GM21515 (cell line): Measurements from ENCODE around the gene DCXR.
A peak's percentile ranks its signal among the peaks of the same experiment; 100 is the strongest.
"Not testable (repeated sequence)": the region's sequence is repeated elsewhere in the genome, so short reads cannot be mapped to it uniquely, and the experiment has no call there.

ENCODE experiments used
- ATAC-seq: cut with Tn5 transposase; IDR thresholded peaks from one replicate; pipeline ENCODE4 v1.9.1; 2021; ENCODE audit not compliant: unreplicated experiment

Gene DCXR

GRCh38 chr17:82042649-82043048 is 5.2 kb upstream of the DCXR start:
- no peak for ATAC-seq

- ATAC-seq = no peak
Measured at GRCh38 chr17:82041144-82041814, 3.8 kb upstream of the DCXR start.

DNA sequence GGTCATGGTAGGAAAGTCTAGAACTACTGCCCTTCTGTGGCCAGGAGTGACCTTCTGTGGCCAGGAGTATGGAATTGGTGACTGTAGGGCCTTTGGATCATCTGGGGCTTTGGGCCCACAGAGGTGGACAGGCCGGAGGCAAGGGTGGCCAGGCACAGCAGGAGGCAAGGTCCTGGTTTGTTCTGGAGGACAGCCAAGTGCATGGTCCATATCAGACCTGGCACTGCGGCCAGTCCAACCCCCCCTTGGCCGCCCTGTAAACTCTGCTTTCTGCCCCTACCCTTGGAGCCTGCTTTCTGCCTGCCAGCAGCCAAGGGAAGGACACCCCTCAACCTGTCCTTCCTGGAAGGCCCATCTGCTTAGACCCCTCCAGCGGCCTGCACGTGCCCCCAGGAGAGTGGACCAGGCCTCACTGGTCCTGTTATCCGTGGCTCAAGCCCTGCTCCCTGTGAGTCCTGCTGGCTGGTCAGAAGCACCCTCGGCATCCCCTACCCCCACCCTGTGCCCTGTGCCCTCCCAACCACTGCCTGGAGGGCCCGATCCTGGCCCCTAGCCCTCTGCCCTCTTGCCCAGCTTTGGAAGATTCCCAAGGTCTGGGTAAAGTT is 2.3 kb upstream of the DCXR start:
- ATAC-seq = no peak

DNA sequence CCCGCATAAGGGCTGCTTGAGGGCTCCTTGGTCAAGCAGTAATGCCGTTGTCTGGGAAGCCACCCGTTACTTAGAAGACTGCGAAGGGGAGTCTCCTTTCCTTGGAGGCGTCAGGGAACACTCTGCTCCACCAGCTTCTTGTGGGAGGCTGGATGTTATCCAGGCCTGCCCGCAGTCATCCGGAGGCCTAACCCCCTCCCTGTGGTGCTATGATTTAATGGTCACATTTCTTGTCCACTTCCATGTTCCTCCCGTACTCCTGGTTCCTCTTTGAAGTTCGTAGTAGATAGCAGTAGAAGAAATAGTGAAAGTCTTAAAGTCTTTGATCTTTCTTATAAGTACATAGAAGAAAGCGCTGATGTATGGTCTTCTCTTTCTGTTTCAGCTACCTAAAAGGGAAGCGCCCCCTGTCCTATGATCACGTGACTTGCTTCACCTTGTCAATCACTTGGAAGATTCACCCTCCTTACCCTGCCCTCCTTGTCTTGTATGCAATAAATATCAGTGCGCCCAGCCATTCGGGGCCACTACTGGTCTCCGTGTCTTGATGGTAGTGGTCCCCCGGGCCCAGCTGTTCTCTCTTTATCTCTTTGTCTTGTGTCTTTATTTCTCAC is 1.4 kb upstream of the DCXR start:
- not testable (repeated sequence) for ATAC-seq

DNA sequence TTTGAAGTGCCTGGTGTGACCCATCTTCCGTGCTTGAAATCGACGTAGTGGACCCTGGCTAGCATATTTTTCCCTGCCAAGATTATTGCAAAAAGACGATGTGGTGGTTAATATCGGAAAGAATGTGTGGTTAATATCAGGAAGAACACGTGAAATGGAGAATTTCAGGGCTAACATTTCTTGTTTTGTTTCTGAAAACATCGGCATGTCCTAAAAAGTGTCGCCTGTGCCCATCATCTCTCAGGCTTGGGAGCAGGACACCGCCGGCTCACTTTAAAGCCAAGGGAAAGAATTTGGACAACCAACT is 345 bp upstream of the DCXR start:
- no peak for ATAC-seq

- peak; percentile 0 for ATAC-seq
Measured at GRCh38 chr17:82036634-82037091, 834 bp downstream of the DCXR start.

DNA sequence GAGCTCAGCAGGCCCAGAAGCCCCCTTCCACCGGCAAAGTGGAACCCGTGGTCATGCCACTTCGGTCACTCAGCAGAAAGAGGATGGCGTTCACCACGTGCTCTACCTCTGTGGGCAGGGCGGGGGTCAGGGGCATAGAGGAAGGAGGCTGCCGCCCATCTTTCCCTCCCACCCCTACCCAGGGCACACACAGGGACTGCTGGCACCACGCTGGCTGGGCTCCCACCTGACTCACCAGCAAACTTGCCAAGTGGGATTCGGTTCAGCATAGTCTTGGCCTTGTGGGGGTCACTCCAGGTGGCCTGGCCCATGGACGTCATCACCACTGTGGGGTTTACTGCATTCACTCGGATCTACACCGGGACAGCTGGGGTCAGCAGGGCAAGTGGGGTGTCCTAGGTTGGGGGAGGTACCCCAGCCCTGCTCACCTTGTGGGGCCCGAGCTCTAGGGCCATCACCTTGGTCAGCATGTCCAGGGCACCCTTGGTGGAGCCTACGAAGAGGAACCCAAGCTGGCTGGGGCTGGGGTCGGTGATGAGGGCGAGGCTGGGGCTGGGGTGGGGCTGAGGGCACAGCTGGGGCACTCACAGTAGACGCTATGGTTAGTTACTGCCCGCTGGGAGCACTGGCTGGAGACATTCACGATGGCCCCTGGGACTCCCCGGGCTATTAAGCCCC is 1.4 kb downstream of the DCXR start:
- ATAC-seq = no peak

- no peak for ATAC-seq
Measured at GRCh38 chr17:82035488-82035887, 2.0 kb downstream of the DCXR start.

DNA sequence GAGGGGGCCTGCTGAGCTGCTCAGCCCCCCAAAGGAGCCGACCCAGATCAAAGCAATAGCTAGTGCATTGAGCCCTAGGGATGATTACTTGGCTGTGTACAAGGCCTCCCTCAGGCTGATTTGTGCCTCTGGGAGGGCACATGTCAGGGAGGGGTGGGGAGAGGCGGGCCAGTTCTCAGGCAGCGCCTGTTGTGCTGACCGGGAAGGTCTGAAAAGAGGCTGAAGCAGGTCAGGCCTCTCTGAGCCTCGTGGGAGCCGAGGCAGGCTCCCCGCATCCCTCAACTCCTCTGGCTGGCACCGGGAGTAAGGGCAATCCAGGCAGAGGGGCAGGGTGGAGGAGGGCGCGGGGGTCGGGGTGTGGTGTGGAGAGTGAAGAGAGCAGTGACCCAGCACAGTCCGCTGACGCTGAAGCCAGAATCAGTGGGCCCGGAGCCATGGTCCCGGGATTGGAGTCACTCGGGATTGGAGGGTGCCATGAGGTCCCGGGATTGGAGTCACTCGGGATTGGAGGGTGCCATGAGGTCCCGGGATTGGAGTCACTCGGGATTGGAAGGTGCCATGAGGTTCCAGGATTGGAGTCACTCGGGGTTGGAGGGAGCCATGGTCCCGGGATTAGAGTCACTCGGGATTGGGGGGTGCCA is 3.0 kb downstream of the DCXR start:
- ATAC-seq = no peak

- ATAC-seq = no peak
Measured at GRCh38 chr17:82033359-82034085, 4.0 kb downstream of the DCXR start.

DNA sequence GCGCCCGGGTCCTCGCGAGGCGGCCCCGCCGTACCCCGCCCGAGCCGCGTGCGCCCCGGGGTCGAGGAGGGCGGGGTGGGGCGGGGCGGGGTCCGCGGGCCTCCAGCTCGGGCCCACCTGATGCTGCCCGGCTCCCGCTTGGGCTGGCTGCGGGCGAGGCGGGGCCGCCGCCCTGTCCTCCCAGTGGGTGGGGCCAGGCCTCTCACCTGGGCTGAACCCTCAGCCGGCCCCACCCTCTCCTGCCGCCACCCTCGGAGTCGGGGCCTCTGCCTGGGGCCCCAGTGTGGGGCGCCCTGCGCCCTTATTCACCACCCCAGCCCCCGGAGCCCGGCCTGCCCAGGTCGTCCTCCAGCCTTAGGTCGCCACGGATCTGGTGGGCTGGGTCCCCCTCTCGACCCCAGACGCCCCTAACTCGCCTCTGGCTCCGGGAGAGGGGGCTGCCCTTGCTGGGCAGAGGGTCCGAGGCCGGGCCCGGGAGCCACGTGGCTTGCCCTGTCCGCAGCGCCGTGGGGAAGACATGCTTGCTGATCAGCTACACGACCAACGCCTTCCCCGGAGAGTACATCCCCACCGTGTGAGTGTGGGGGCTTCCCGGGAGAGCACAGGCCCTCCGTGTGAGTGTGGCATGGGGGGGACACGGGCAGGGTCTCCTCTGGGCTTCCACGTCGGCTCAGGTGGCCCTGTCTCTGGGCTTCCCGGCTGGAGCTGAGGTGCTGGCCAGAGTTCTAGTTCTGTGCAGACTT is 5.4 kb downstream of the DCXR start:
- ATAC-seq = no peak

DNA sequence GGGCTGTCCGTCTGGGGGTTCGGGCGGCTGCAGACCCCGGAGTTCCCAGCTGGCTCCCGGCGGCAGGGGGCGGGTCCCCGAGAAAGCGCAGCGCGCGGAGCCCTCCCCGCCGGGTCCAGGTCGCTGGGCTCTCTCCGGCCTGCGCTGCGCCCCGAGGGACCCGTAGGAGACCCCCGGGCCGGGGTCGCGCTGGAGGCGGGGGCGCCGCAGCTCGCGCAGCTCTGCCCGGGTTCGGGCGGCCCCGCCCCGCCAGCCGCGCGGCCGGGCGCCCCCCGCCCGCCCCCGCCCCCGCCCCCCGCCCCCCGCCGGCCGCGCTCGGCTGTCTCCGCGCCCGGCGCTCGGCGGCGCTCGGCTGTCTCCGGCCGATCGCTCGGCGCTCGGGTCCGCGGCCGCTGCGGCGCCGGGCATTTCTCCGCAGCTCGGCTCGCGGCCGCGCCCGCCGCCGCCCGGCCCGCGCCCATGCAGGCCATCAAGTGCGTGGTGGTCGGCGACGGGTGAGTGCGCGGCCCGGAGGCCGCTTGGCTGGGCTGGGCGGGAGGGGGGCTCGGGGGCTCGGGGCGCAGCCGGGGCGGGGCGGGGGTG is 6.1 kb downstream of the DCXR start, which contains the start of gene RAC3:
Gene RAC3, plus strand, starts transcription at position 376 of the 582 bp plus-strand sequence. Its CDS starts 84 bp downstream, at position 460.
- no peak for ATAC-seq

DNA sequence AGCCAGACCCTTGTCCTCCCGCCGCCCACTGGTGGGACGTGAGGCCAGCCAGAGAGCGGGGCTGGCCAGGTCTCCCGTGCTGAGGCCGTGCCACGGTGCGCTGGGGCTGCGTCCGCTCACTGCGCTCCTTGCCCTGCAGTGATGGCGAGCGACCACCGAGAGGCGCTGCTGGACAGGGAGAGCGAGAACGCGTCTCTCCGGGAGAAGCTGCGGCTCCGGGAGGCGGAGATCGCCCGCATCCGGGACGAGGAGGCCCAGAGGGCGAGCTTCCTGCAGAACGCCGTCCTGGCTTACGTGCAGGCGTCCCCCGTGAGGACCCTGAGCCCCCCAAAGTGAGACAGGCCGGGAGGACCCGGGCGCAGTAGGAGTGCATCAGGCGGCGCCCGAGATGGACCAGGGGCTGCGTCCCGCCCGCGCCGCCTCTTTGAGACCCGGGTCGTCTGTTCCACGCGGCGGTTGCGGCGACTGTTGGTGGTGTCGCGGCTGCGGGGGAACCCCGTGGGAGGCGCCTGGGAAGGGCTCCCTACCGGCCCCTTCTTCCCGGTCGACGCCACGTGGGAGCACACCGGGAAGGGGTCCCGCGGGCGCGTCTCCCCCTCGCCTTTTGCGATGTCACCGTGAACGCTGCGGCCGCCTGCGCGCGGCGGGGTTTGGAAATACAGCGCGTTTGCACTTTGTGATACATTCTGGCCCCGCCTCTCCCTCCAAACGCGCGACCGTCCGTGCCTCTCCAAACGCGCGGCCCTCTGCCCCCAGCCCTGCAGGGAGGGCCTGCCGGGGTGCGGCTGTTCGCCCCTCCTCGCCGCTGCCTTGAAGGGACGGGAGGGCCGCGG is 6.8 kb downstream of the DCXR start:
- peak; percentile 36 for ATAC-seq

GRCh38 chr17:82029990-82030469 is 7.5 kb downstream of the DCXR start:
- no peak for ATAC-seq

- no peak for ATAC-seq
Measured at GRCh38 chr17:82029391-82029790, 8.1 kb downstream of the DCXR start.

- no peak for ATAC-seq
Measured at GRCh38 chr17:82028966-82029365, 8.5 kb downstream of the DCXR start.

DNA sequence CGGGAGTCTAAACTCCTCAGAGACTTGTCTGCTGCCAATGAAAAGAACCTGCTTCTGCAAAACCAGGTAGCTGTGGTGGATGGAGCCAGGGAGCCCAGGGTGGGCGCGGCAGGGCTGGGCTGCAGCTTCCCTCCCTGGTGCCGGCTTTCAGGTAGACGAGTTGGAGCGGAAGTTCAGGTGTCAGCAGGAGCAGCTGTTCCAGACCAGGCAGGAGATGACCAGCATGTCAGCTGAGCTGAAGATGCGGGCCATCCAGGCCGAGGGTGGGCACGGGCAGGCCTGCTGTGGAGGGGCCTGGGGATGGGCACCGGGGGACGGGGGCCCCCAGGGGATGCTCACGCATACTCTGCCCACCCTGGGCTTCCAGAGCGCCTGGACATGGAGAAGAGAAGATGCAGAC is 9.3 kb downstream of the DCXR start:
- ATAC-seq = no peak

- no peak for ATAC-seq
Measured at GRCh38 chr17:82025401-82026107, 11.9 kb downstream of the DCXR start.
